ENCODE data around the gene MKI67. TPM values are rescaled to one million over a fixed set of nuclear protein-coding genes. Genes with fewer than 3 reads are reported as not detected.
"Not testable (repeated sequence)": the region's sequence is repeated elsewhere in the genome, so short reads cannot be mapped to it uniquely, and the experiment has no call there.

MKI67 gene
- total RNA-seq, 1 donor from 2014 or later, result 140 TPM

DNA sequence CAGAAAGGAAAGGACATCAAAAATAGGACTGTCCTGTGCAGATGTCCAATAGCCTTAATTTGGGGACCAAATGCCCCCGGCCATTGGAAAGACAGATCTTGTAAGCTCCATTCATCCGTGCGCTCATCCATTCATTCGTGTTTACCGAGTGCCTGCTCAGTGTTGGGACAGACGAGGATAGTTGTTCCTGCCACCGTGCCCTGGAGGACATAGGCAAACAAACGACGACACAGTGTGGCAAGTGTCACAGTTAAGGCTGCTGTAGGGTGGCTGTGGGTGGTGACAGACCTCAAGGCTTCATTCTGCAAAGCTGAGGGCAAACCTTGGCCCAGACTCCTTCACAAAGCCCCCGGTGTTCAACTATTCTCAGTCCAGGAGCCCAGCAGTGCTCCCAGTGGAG lies 27.6 kb downstream of the MKI67 start:
- peaks cover 26% of the 10 kb centered on the region for H3K36me3 Mint-ChIP-seq (ENCODE audit: low read depth)
- no peaks in the 10 kb centered on the region for H3K9me3 Mint-ChIP-seq
- H3K4me3 Mint-ChIP-seq, result no peak overlapping the region
- no peaks in the 10 kb centered on the region for H3K27me3 Mint-ChIP-seq (ENCODE audit: low read depth)
- H3K4me1 Mint-ChIP-seq, result no peaks in the 10 kb centered on the region
- no peak overlapping the region for H3K27ac Mint-ChIP-seq (ENCODE audit: unreplicated experiment)
- TF ChIP-seq CTCF (conservative IDR thresholded peaks at IDR 0.05), result no peak
- no peak for DNase-seq (ENCODE audit: low read depth, low spot score)

DNA sequence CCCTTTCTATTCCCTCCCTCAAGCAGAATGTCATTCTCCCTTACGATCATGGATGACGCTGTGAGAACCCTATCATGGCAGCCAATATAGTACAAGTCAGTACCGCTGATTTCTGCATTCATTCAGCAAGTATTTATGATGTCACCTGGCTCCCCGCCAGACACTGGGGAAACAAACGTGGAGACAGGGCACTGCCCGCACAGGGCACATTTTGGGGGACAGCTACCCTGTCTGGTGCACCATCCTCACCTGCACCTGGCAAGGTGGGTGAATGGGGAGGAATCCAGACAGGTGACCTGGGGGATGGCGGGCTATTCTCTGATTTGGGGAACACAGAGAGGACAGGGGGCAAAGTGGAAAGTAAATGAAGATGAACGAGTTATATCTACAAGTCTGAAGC lies 28.4 kb downstream of the MKI67 start:
- H3K4me1 Mint-ChIP-seq, result no peaks in the 10 kb centered on the region
- DNase-seq (ENCODE audit: low read depth, low spot score), result no peak
- H3K9me3 Mint-ChIP-seq, result no peaks in the 10 kb centered on the region
- no peaks in the 10 kb centered on the region for H3K27me3 Mint-ChIP-seq (ENCODE audit: low read depth)
- H3K27ac Mint-ChIP-seq (ENCODE audit: unreplicated experiment), result peak overlapping the region; percentile 71
- peaks cover 22% of the 10 kb centered on the region for H3K36me3 Mint-ChIP-seq (ENCODE audit: low read depth)
- H3K4me3 Mint-ChIP-seq, result no peak overlapping the region
- TF ChIP-seq CTCF (conservative IDR thresholded peaks at IDR 0.05), result no peak

GRCh38 chr10:128096486-128097199 lies 29.6 kb downstream of the MKI67 start:
- no peak overlapping the region for H3K27ac Mint-ChIP-seq (ENCODE audit: unreplicated experiment)
- H3K36me3 Mint-ChIP-seq (ENCODE audit: low read depth), result peaks cover 22% of the 10 kb centered on the region
- TF ChIP-seq CTCF (conservative IDR thresholded peaks at IDR 0.05), result no peak
- no peak for DNase-seq (ENCODE audit: low read depth, low spot score)
- H3K9me3 Mint-ChIP-seq, result no peaks in the 10 kb centered on the region
- H3K4me1 Mint-ChIP-seq, result no peaks in the 10 kb centered on the region
- no peaks in the 10 kb centered on the region for H3K27me3 Mint-ChIP-seq (ENCODE audit: low read depth)
- no peak overlapping the region for H3K4me3 Mint-ChIP-seq

DNA sequence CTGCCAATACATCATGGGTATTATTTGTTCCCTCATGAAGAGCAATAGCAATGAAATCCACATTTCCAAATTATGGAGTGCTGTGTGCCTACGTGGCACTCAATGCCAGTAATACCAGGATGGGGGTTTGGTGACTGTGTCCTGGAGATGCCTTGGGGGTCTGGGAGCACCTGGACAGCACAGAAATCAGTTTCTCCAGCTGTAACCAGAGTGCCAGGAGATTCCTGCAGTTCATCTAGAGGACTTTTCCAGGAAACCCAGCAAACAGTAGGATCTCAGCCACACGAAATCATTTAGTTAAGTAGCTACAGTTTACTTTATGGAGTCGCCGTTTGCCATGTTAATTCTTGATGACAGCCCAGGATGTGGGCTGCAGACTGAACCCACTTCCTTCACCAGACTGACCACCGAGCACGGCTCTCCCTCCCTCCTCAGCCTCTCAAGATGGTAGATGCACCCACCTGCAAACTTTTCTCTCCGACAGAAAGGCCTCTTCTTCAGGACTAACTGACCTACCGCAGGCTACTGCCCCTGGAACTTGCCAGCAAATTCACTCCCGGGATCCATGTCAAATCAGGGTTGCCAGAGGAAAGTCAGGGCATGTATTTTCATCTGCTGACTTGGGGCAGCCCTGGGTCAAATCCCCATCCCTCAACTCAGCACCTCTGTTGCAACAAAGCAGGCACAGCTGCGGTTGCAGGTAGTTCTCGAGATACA lies 30.3 kb downstream of the MKI67 start:
- DNase-seq (ENCODE audit: low read depth, low spot score), result no peak
- Mint-ChIP-seq H3K27ac (ENCODE audit: unreplicated experiment) (no peak overlapping the region), H3K27me3 (ENCODE audit: low read depth) (no peaks in the 10 kb centered on the region), H3K4me1 (no peaks in the 10 kb centered on the region), H3K4me3 (no peak overlapping the region), H3K36me3 (ENCODE audit: low read depth) (peaks cover 19% of the 10 kb centered on the region), H3K9me3 (no peaks in the 10 kb centered on the region)
- TF ChIP-seq CTCF (conservative IDR thresholded peaks at IDR 0.05), result no peak

DNA sequence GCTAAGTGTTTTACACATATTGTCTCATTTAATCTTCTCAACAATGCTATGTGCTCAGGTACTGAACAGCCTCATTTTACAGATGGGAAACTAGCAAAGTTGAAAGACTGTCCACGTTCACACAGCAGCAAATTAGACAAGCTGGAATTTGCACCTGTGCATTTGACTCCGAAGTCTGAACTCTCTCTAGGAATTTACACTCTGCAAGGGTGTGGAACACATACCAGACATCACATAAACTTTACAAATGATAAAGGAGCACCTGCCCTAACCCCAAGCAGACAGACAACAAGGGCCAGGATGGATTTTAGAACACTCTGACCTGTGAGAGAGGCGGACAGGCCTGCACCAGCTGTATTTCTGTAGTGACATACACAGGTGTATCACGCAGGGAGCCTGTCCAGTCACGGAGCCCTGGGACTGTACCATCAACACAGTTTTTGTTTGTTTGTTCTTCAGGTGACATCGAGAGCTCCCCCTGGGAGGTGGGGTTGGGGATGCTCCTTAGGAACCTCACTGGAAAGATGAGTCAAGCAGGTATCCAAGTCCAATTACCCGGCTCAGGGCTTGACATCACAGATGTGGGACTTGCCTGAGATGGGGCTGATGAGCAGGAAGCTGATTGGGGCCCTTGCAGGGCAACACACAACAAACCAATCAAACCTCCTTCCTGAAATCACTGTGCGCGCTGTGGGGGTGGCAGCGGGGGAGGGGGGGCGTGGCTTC lies 31.0 kb downstream of the MKI67 start:
- Mint-ChIP-seq H3K27me3 (ENCODE audit: low read depth) (peaks cover 5% of the 10 kb centered on the region), H3K27ac (ENCODE audit: unreplicated experiment) (no peak overlapping the region), H3K4me1 (no peaks in the 10 kb centered on the region), H3K9me3 (no peaks in the 10 kb centered on the region), H3K4me3 (no peak overlapping the region), H3K36me3 (ENCODE audit: low read depth) (peaks cover 18% of the 10 kb centered on the region)
- TF ChIP-seq CTCF (conservative IDR thresholded peaks at IDR 0.05), result no peak
- DNase-seq (ENCODE audit: low read depth, low spot score), result no peak

- H3K27ac Mint-ChIP-seq (ENCODE audit: unreplicated experiment); H3K9me3 Mint-ChIP-seq; H3K4me3 Mint-ChIP-seq; DNase-seq (ENCODE audit: low read depth, low spot score); H3K4me1 Mint-ChIP-seq; H3K27me3 Mint-ChIP-seq (ENCODE audit: low read depth): not testable (repeated sequence)
- H3K36me3 Mint-ChIP-seq (ENCODE audit: low read depth), result peaks cover 18% of the 10 kb centered on the region
Observed at GRCh38 chr10:128094596-128094995, 31.6 kb downstream of the MKI67 start.
